Inflammatory macrophage (primary cell): Measurements from ENCODE around the gene CNOT1.
"Not testable (repeated sequence)": the region's sequence is repeated elsewhere in the genome, so short reads cannot be mapped to it uniquely, and the experiment has no call there.

Experiments
- DNase-seq, 2 donors: peaks; one replicate each; pipeline ENCODE4 v3.0.0-alpha.2; 2020 to 2022
- total RNA-seq, 18 experiments: gene quantifications; one replicate each; lab custom pipeline; 2026; ENCODE audit warnings: mixed read lengths in 6 of 18, inconsistent platforms in 2 of 18; lab: John Stamatoyannopoulos, UW

The CNOT1 gene
- total RNA-seq, result 168 to 470 (median 262) reads per million in 18 experiments

DNA sequence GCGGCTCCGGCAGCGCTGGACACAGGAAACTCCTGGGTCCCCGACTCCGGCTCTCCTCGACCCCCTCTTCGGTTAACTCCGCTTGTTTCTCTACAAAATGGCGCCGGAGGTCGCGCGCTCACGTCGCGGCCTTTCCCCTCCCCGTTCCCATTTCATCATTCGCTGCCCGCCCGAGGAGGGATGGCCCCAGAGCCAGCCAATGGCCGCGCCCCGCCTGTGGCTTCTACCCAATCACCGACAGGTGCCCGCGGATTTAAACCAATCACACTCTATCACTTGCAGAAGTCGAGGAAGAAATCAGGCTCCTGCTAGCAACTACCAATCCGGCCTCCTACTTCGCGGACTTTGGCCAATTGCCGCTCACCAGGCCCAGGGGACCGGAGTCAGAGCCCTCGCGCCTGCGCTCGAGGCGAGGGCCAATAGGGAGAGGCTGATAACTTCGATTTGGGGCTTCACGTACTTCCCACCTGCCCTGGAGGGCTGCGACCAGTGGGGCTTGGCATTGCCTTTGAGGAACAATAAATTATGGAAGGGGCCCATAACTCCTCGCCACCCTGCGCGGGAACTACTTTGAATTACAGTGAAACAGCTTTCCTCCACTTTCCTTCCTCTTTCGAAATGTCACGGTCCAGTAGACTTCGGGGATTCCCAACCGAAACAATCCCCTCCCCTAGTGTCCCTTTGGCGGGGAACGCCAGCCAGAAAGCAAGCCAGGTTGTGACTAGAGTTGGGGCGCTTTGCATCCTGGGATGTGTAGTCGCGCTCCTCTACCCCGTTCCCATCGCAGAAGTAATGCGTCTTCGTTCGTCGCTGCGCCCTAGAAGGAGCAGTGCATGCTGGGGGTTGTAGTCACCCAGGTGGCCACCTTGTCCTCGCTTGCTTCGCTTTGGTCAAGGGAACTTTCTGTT lies at the start of gene CNOT1:
TSS of gene CNOT1 (minus strand) at position 94 of the 908 bp plus-strand sequence. CDS start 30,489 bp downstream, outside the sequence.
- peak; percentile 99 for DNase-seq

DNA sequence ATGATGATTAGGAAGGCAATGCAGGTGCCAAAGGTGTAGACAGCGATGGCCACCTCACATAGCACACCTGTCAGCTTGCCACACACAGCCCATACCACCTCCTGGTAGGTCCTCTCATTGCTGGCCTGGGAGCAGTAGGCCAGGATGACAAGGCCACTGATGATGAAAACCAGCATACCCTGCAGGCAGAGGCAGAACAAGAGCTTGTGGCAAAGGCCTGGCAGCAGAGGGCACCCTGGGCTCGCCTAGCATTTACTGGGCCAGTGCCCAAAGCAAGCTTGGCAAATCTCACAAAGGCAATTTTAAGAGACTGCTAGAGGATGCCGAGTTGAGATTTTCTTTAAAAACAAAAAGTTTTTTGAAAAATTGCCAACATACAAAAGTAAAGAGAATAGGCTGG lies 49.1 kb upstream of the CNOT1 start:
- peak in 1 of 2 donors; percentile 10 for DNase-seq

DNA sequence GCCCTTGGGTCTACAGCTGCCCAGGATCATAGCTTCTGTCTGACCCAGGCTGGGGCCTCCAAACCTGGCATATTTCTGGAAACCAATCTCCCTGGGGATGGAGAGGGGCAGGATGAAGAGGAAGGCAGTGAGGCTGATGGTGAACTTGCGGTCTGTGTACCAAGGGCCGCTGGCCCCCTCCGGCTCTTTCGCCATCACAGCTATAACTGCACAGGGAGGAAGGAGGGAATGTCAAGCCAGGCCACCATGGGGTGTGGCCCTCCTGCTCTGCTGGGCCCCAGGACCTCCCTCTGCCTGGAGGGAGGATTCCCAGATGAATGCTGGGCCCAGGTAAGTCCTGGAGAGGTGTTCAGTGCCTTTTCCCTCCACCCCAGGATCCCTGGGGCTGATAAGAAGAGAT lies 48.6 kb upstream of the CNOT1 start:
- DNase-seq, result no peak

DNA sequence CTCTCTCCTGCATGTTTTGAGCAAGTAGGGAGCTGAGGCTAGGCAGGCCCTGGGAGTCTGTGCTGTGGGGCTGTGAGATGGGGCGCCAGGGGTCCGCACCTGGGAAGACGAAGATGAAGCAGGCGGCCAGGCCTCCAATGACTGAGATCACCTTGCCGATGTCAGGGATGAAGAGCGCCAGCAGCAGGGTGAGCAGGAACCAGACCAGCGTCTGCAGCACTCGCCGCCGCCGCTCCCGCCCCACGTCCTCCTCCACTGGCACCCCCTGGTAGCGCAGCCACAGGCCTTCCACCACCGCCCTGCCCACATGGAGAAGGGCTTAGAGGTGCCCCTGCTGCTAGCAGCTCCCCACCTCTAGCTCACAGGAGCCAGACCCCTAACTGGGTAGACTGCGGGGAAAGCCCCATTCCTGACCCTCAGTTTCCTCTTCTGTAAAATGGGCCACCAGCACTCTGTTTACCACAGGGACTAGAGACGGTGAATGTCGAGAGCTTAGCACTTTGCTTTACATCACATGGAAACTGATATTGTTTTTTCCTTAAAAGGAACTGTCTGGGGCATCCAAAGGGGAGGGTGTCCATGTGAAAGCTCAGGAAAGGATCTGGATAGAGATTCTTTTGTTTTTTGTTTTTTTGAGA lies 41.4 kb upstream of the CNOT1 start:
- no peak for DNase-seq

DNA sequence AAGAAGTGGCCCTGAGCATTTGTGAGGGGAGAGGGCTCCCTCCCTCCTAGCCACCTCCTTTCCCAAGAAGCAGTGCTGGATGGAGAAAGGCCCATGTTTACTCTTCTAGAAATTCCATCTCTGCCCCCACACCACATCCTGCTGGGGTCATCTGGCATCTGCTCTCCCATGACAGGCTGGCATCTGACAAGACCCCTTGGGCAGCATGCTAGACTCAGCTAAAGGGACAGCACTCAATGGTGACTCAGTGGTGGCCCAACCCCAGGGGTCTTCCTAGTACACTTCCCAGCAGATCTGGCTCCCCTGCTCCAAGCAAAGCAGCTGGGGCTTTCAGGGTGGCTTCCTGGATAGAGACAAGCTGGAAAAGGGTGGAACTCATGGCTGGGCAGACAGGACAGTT lies 40.6 kb upstream of the CNOT1 start:
- no peak for DNase-seq

DNA sequence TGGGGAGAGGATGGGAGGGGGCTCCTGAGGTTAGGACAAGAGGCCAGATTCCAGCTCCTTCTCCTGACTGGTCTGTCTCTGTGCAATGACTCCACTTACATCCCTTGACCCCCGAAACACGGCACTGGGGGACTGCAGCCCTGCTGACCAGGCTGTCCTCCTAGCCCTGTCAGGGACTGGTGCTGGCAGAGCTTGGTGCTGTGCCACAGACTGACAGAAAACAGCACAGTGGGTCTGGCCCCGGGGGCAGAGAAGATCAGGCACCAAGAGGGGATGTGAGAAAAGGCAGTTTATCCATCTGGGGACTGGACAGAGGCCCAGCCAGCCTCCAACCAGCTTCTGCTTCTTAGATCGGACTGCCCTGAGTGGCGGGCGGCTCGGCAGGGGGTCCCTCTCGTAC lies 35.6 kb upstream of the CNOT1 start:
- DNase-seq, result no peak

DNA sequence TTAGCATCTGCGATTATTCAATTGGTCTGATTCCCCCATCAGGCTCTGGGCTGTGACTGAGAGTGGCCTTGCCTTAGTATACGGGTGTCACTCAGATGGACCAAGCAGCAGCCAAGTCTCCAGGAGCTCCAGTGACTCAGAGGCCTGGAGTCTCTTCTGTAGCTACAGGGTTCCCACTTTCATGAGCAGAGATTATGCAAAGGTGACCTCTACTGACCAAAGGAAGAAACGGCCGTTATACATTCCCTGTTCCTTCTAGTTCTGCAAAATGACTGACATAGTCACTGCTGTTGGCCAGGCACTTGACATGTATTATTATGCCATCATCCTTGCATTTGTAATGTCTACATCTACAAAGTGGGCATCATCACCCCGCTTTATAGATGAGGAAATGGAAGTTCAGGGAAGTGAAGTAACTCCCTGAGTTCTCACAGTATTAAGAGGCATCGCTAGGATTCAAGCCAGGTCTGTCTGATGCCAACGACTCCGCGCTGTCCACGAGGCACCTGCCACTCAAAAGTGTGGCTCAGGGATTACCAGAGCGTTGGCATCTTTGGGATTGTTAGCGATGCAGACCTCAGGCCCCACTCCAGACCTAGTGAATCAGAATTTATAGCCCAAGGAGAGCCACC lies 31.7 kb upstream of the CNOT1 start:
- peak; percentile 90 to 92 for DNase-seq

DNA sequence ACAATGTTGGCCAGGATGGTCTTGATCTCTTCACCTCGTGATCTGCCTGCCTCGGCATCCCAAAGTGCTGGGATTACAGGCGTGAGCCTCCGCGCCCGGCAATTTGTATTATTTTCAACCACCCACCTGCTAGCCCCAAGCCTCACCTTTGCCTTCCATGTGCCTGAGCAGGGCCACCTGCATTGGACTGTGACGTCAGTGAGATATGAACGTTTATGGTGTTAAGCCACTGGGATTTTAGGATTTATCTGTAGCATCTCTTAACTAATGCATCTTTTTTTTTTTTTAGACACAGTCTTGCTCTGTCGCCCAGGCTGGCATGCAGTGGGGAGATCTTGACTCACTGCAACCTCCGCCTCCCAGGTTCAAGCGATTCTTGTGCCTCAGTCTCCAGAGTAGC lies 30.3 kb upstream of the CNOT1 start:
- not testable (repeated sequence) for DNase-seq

DNA sequence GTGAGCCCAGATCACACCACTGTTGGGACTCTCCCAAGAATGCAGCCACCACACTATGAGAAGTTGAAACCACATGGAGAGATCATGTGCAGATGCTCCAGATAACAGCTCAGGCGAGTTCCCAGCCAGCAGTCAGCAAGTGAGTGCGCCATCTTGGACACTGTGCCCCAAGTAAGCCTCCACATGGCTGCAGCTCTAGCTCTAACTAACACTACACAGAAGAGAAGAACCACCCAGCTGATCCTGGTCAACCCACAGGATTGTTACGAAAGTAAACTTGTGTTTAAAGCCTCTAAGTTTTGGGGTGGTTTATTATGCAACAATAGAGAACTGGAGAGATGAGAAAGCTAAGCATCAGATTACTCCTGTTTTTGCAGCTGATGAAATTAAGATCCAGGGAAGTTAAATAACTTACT lies 29.2 kb upstream of the CNOT1 start:
- peak; percentile 64 to 69 for DNase-seq

DNA sequence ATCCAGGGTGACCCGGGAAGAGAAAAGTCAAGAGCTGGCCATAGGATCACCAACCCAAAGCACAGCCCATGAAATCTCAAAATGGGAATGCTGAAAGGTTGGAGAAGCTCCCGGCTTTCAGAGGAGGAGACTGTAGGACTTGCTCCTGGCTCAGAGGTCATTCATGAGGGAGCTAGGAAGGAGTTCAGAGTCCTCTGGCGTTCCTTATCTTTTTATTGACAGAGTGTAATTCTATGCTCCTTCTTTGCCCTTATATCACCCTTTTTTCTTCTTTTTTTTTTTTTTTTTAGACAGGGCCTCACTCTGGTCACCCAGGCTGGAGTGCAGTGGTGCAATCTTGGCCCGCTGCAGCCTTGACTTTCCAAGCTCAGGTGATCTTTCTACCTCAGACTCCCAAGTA lies 27.3 kb upstream of the CNOT1 start:
- DNase-seq, result no peak

DNA sequence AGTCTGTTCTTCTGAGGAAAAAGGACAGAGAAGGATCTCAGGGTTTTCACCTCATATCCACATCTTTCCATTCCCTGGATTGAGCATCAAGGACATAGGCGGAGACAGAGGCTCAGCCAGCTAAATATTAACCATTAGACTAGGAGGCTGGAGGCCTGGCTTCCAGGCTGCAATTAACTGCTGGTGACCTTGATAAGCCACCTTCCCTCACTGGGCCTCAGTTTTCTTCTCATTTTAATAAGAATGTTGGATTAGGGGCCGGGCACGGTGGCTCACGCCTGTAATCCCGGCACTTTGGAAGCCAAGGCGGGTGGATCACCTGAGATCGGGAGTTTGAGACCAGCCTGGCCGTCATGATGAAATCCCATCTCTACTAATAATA lies 25.6 kb upstream of the CNOT1 start:
- no peak for DNase-seq

DNA sequence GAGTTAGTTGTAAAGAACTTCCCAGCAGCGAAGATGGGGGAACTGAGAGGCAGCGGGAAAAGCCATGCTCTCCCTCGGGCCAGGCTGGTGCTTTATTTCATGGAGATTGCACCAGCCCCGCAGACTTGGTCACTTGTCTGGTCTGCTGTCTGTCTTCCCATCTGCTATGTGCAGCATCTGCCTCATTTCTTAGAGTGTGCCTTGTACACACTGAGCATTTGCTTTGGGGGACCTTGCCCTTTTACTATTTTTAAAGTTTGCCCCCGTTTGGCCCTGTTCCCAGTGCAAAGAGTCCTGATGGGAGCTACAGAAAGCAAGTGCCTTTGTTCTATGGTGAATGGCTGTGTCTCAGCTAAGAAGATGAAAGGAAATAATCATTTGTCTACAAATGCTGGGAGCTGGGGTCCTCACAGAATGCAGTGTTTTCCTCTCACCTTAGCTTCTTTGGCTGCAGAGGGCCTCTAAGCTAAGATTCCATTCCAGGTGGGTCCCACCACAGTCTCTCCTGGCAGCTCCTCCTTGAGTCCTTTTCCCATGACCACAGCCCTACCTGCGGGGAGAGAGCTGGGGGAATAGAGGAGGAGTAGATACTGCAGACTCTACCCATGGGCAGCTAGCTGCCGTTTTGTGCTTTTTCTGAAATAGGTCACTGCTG lies 25.1 kb upstream of the CNOT1 start:
- DNase-seq, result no peak

DNA sequence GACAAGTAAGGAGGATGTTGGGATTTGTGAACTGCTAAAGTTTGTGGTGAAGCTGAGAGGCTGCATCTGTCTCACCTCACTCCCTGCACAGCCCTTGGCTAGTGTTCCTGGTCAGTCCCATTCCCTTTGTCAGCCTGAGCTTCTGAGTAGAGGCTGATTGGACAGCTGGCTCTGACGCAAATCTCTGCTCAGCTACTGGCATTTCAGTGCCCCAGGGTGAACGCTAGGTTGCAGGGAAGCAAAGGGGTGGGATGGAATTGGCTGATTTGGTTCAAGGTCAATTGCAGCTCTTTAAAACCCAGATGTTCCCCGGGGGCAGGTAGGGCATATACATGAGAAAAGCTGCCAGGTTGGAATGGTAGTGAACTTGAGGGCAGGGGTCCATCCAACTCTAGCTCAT lies 23.1 kb upstream of the CNOT1 start:
- no peak for DNase-seq

DNA sequence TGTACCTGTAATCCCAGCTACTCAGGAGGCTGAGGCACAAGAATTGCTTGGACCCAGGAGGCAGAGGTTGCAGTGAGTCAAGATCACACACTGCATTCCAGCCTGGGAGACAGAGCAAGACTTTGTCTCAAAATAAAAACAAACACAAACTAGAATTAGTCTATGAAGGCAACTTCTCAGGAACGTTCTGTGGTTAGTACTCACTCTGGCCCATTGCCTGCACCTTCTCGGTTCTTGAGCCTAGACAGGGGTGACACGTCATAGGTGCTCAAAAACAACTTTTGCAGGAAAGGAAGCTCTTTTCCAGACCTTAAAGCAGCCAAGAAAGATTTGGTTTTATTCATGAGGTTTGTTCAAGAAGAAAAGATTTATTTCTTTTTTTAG lies 22.3 kb upstream of the CNOT1 start:
- no peak for DNase-seq

DNA sequence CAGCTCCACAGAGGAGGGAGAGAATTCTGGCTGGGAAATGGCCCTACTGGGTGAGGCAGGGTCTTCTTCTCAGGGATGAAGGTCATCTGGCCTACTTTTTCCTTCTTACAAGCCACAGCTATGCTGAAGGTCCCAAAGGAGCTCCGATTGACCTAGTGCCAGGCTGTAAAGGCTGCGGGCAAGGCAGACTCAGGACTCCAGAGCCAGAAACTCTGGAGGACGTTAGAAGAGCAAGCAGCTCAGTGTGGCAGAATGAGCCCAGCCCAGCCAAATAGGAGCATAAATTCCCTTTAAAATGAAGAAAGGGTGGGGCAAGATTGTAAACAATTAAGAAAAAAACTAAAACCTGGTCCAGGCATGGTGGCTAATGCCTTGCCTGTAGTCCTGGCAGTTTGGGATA lies 20.1 kb upstream of the CNOT1 start:
- no peak for DNase-seq

DNA sequence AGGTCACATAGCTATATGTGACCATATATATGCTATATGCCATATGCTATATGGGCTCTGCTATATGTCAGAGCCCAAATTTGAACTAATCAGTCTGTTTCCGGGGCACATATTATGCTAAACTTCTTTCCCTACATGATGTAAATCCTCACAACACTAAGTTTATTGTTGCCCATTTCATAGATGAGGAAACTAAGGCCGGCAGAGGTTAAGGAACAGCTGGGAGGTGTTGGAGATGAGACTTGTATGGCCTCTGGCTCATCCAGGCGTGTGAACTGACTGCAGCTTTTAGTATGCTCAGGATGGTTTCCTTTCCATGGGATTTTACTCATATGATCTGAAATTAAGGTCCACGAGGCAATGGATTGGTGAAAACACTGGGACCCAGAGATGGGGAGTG lies 17.5 kb upstream of the CNOT1 start:
- no peak for DNase-seq

DNA sequence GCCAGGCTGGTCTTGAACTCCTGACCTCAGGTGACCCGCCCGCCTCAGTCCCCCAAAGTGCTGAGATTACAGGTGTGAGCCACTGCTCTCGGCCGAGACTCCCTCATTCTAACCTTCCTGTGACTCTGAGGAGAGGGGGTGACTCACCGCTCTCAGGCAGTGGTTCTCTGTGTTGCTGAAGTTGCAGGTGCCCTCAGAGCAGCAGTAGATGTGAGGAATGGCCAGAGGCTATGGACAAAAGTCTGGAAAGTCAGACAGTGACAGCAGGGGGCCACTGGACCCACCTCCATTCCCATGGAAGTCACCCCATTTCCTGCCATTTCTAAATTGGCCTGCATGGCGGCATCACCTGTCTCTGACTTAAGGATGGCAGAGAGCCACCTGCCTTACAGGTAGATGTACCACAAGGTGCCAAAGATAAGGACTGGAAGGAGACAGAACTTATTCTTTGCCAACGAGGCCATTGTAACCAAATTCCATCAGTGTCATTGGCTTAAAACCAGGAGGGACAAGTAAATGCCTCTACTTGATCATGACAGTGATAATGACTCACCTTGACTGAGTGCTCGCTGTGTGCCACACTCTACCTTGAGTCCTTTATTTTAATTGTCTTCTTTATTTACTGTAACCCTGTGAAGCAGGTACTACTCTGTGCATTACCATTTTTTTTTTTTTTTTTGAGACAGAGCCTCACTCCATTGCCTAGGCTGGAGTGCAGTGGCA lies 15.3 kb upstream of the CNOT1 start:
- no peak for DNase-seq

DNA sequence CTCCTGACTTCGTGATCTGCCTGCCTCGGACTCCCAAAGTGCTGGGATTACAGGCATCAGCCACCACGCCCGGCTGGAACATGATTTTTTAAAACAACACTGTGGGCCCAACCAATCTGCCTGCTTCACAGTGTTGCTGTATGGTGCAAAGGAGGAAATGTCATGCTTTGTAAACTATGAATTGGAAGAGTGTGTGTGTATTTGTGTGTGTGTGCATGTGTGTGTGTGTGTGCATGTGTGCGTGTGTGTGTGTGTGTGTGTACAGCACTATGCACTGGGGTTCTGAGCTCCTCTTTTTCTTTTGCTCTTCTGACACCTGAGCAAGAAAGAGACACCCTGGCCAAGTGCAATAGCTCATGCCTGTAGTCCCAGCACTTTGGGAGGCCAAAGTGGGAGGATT lies 14.5 kb upstream of the CNOT1 start:
- DNase-seq, result no peak

DNA sequence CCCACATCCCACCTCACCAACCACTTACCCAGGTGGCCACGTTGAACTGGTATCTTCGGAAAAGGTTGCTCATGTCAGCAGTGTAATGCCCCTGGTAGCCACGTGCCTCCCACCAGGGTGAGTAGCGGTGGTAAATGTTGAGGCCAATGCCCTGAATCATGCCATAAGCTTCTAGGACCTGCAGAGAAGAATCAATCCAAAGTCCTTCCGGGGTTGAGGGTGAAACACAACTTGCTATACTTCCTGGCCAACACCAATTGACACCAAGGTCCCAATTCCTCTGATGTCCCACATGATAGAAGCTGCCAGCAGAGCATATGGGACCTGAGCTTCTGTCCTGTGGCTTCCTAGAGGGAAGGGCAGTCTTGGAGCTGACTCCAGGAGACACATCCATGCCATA lies 11.3 kb upstream of the CNOT1 start:
- DNase-seq, result no peak

DNA sequence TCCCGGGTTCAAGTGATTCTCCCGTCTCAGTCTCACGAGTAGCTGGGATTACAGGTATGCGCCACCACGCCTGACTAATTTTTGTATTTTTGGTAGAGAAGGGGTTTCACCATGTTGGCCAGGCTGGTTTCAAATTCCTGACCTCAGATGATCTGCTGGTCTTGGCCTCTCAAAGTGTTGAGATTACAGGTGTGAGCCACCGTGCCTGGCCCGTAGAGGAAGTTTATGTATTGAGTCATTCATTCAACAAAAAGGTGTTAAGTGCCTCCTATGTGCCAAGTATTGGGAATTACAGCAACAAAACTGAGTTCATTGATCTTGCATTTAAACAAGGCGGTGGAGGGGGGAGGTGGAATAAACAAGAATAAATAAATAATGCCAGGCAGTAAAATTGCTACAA lies 10.2 kb upstream of the CNOT1 start:
- DNase-seq, result no peak

DNA sequence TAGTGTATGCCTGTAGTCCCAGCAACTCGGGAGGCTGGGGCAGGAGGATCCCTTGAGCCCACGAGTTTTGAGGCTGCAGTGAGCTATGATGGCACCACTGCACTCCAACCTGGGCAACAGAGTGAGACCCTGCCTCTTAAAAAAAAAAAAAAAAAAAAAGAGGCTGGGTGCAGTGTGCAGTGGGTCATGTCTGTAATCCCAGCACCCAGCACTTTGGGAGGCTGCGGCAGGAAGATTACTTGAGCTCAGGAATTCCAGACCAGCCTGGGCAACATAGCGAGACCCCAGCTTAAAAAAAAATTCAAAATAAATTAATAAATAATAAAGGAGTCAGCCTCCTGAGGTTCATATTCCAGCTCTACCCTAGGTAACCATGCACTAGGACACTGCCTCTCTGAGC lies 9.6 kb upstream of the CNOT1 start:
- no peak for DNase-seq
